ENCODE results near the gene RAP1GDS1.
A peak's percentile ranks its signal among the peaks of the same experiment; 100 is the strongest.

Gene RAP1GDS1, protein sequence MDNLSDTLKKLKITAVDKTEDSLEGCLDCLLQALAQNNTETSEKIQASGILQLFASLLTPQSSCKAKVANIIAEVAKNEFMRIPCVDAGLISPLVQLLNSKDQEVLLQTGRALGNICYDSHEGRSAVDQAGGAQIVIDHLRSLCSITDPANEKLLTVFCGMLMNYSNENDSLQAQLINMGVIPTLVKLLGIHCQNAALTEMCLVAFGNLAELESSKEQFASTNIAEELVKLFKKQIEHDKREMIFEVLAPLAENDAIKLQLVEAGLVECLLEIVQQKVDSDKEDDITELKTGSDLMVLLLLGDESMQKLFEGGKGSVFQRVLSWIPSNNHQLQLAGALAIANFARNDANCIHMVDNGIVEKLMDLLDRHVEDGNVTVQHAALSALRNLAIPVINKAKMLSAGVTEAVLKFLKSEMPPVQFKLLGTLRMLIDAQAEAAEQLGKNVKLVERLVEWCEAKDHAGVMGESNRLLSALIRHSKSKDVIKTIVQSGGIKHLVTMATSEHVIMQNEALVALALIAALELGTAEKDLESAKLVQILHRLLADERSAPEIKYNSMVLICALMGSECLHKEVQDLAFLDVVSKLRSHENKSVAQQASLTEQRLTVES

GRCh38 chr4:98260579-98261404, at the start of gene RAP1GDS1:
RAP1GDS1 (plus strand) TSS chr4:98261384; CDS start chr4:98261566, 182 bp downstream.
- peak; percentile 97 for DNase-seq (ENCODE audit: low spot score)

GRCh38 chr4:98222306-98222705, 38.9 kb upstream of the RAP1GDS1 start:
- DNase-seq (ENCODE audit: low spot score), result no peak

DNA sequence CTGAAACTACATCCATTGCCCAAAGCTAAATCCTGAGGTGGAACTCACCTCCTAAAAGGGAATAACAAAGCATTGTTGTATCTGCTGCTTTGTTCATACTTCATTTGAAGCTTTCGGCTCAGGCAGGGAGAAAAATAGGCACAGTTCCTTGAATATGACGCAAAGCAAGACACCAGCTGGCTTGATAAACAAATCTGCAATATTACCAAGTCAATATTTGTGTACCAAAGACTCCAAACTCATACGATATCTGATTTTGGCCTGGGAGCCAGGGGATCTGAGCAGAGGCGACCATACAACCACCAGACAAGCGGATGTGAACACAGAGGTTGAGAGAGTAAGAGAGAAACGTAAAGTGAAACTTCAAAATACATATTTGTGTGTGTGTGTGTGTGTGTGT, 34.8 kb upstream of the RAP1GDS1 start:
- no peak for DNase-seq (ENCODE audit: low spot score)

GRCh38 chr4:98230961-98231360, 30.2 kb upstream of the RAP1GDS1 start:
- no peak for DNase-seq (ENCODE audit: low spot score)

DNA sequence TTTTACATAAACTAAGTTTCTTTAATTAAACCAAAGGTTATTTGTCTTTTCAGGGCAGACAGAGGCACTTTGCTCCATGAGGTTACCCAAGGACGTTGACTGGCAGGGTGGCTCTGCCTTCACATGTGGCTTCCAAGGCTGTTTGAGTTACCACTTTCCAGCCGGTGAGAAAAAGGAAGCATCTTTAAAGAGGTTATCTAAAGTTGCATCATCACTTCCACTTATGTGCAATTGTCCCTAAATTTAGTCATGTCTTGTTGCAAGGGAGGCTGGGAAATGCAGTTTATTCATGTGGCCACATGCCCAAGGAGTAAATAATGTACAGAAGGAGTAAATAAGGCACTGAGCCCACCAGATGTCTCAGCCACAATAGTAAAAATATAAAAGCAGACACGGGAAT, 29.0 kb upstream of the RAP1GDS1 start:
- DNase-seq (ENCODE audit: low spot score), result no peak

GRCh38 chr4:98237204-98237603, 24.0 kb upstream of the RAP1GDS1 start:
- DNase-seq (ENCODE audit: low spot score), result no peak

DNA sequence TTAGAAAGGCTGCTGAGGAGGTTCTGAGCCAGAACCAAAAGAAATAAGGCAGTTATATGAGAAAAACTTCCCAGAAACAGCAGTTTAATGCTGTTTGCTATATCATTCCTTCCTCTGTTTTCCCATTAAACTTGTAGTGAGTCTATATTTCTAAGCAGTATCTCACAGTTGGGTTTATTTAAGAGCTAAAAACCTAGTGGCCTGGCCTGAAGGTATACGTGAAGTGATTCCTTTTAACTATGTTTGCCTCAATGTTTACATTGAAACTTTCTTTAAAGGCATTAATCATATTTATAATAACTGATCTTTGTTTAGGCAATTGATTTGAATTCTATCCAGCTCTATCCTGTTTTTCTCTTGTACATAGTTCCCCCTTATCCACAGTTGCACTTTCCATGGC, 19.1 kb upstream of the RAP1GDS1 start:
- no peak for DNase-seq (ENCODE audit: low spot score)

GRCh38 chr4:98242538-98242937, 18.6 kb upstream of the RAP1GDS1 start:
- DNase-seq (ENCODE audit: low spot score), result no peak

DNA sequence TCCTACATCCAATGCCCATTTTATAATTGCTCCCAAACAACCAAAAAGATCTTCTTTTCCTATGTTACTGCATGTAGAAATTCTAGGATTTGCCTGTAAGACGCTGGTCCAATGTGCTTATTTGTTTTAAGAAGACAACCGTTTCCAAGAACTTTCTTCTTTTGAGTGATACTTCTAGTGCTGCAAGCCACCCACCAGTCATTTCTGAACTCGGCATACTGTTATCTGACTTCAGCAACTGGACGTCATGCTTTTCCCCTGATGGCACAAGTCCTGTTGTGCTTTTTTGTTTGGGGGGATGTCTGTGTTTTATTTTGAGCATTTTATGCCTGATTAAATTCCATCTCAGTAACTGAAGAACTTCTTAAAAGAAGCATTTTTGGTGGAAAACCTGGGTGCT, 16.0 kb upstream of the RAP1GDS1 start:
- DNase-seq (ENCODE audit: low spot score), result no peak

- no peak for DNase-seq (ENCODE audit: low spot score)
Observed at GRCh38 chr4:98248934-98249333, 12.2 kb upstream of the RAP1GDS1 start.

DNA sequence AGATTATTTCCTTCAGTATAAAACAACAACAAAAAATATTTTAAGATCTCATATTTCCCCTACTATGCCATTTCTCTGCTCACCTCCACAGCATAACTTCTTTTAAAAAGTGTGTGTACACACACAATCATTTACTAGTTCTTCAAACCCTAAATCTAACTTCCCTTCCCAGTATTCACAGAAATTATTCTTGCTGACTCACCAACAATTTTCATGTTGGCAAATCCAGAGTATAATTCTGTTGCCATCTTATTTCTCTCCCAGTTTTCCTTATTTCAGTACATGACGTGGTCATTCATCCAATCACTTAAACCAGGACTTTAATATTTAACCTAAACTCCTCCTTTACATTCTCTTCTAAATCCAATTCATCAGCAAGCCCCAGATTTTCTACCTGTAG, 11.4 kb upstream of the RAP1GDS1 start:
- DNase-seq (ENCODE audit: low spot score), result no peak

- DNase-seq (ENCODE audit: low spot score), result no peak
Observed at GRCh38 chr4:98253499-98253898, 7.7 kb upstream of the RAP1GDS1 start.

GRCh38 chr4:98260047-98260578, 1.1 kb upstream of the RAP1GDS1 start:
- no peak for DNase-seq (ENCODE audit: low spot score)

- peak; percentile 60 for DNase-seq (ENCODE audit: low spot score)
Observed at GRCh38 chr4:98261405-98262291, 464 bp downstream of the RAP1GDS1 start.

DNA sequence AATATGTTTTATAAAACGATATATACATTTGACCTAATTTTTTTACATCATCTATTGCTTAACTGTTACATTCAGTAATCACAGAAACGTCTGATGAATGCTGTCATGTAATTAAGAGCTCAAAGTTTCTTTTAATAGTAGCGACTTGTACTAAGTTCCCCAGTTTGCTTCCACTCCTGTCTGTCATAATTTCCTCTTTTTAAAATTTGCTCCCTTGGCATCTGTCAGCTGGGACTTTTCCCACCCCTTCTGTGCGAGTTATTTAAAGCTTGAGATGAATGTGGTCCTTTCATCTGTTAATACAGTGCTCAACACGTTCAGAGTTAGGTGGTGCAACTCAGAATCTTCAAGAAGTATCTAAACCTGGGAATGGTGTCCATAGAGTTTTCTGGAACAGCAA, 1.2 kb downstream of the RAP1GDS1 start:
- DNase-seq (ENCODE audit: low spot score), result peak; percentile 52

DNA sequence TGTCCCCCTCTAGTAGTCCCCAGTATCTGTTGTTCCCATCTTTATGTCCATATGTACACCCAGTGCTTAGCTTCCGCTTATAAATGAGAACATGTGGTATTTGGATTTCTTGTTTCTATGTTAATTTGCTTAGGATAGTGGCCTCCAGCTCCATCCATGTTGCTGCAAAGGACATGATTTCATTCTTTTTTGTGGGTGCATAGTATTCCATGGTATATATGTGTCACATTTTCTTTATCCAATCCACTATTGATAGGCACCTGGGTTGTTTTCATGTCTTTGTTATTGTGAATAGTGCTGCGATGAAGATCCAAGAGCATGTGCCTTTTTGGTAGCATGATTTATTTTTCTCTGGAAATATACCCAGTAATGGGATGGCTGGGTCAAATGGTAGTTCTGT, 6.3 kb downstream of the RAP1GDS1 start:
- no peak for DNase-seq (ENCODE audit: low spot score)

GRCh38 chr4:98275145-98275544, 14.0 kb downstream of the RAP1GDS1 start:
- no peak for DNase-seq (ENCODE audit: low spot score)

DNA sequence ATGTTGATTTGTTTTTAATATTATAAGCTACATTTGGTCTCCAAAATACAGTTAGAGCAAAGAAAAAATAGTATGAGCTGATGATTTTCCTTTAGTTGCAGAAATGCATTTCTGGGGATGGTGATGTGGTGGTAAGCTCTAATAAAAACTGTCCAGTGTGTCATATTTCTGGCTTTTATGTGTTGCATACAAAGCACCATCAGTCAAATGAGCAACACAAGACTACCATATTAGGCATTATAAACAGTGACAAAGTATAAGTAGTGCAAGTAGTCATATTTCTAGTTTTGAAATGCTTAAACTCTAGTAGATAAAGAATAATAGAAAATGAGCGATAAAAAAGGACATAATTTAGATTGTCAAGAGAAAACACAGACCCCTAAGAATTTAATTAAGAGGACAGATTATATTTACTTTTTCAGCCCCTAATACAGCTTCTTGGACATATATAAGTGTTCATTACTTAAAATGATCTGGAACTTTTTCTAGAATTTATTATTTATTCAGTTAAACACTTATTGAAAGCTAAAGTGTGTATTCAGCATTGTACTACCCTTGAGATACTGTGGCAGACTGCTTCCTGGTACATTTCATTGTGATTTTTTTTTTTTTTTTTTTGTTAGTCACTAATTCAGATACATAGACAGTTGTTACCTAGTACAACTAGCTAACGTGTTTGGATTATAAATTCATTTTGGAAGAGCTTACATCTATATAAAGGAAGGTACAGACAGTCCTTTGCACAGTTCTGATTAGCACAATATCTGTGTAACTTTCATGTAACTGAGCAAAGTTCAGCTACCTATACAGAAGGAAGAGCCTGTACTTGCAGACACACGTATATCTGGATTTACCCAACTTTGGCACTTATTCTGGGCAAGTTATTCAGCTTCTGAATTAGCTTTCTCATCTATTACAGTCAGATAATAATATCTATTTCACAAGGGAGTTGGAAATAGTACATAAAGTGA, 22.3 kb downstream of the RAP1GDS1 start:
- no peak for DNase-seq (ENCODE audit: low spot score)

DNA sequence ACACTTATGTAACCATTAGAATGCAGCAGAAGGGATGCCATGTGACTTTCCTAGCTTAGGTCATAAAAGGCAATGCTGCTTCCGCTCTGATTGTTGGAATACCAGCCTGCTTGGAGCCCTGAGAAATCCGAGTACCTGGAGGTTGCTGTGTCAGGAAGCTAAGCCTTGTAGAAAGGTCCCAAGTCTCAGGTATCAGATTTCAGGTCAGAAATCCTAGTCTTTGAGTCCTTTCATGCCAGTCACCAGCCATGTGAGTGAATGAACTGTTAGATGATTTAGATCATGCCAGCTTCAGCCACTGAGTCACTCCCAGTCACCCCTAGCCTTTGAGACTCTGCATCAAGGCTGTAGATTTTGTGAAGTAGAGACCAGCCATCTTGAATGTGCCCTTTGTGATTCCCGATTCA, 23.5 kb downstream of the RAP1GDS1 start:
- no peak for DNase-seq (ENCODE audit: low spot score)

DNA sequence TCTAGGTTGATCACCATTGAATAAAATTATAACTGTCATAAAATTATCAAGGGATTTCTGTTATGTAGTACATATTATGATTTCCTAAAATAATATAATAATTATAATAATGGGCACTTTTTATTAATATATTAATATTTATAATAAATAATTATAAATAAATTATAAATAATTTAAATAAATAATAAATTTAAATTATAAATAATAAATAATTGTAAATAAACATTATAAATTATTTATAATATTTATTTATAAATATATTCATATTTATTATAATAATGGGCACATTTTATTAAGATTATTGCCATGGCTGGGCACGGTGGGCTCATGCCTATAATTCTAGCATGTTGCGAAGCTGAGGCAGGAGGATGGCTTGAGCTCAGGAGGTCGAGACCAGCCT, 24.5 kb downstream of the RAP1GDS1 start:
- DNase-seq (ENCODE audit: low spot score), result no peak

Data from globus pallidus (tissue), 1 donor.